GM12878 (cell line): ENCODE measurements around the gene DLG2.

Experiments used
- DPF2 ChIP-seq: fragments of 450-650 bp; IDR thresholded peaks from 2 replicates; pipeline ENCODE4 v1.6.1; 2017; ENCODE audit warnings: mild to moderate bottlenecking
- HDAC2 ChIP-seq: fragments of 200-600 bp; sonication (generic); IDR thresholded peaks from 2 replicates; pipeline ENCODE4 v1.6.1; 2017
- HDAC6 ChIP-seq: fragments of 200-600 bp; sonication (generic); IDR thresholded peaks from one replicate; pipeline ENCODE4 v1.8.0; 2017; ENCODE audit warnings: antibody characterized with exemption; ENCODE audit not compliant: unreplicated experiment
- NFIC ChIP-seq: IDR thresholded peaks from 2 replicates; pipeline ENCODE4 v1.6.1; 2012; ENCODE audit warnings: low read depth, mild to moderate bottlenecking, inconsistent platforms, low read length, moderate library complexity
- NR2F1 ChIP-seq: fragments of 450-650 bp; conservative IDR thresholded peaks from 2 replicates; pipeline ENCODE4 v1.6.1; 2017; ENCODE audit warnings: mild to moderate bottlenecking
- ZNF274 ChIP-seq: IDR thresholded peaks from one replicate; pipeline ENCODE4 v1.8.0; 2011; ENCODE audit not compliant: insufficient read length, insufficient read depth
- TF ChIP-seq, protein P1 (sequence below), 3 experiments: IDR thresholded peaks in 2 of 3; conservative IDR thresholded peaks in 1 of 3; 2 replicates each; pipeline ENCODE4 v1.5.1; 2011; ENCODE audit warnings: low read depth in 3 of 3, low read length in 3 of 3, mild to moderate bottlenecking in 3 of 3, control low read depth in 2 of 3, moderate library complexity in 2 of 3, inconsistent platforms in 1 of 3, mixed read lengths in 1 of 3; ENCODE audit not compliant: control insufficient read depth in 2 of 3, insufficient read depth in 1 of 3; ENCODE audit errors: extremely low read depth in 1 of 3

DNA sequence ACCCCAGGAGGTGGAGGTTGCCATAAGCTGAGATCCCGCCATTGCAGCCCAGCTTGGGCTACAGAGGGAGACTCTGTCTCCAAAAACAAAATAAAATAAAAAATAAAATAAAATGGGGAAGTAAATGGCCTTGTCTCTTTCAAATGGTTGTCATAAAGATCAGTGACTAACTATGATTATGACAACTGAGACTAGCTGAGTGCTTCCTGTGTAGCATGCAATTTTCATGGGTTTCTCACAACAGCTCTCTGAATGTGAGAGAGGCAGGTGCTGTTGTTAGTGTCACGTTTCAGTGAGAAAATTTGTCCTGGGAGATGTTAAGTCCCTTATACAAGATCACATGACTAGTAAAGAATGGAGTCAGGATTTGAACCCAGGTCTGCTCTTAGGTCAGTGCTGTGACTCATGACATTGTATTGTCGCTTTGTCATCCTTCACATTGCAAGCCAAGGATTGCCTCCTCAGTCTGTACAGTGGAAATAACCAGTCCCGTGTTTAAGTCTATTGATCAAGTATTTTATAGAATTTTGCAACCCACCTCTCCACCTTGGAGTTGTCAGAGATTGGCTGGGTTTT is 2177.7 kb downstream of the DLG2 start:
- TF ChIP-seq HDAC2 (no peak), HDAC6 (no peak), NFIC (no peak), DPF2 (no peak), ZNF274 (no peak), NR2F1 (no peak)
- TF ChIP-seq, protein P1, sequence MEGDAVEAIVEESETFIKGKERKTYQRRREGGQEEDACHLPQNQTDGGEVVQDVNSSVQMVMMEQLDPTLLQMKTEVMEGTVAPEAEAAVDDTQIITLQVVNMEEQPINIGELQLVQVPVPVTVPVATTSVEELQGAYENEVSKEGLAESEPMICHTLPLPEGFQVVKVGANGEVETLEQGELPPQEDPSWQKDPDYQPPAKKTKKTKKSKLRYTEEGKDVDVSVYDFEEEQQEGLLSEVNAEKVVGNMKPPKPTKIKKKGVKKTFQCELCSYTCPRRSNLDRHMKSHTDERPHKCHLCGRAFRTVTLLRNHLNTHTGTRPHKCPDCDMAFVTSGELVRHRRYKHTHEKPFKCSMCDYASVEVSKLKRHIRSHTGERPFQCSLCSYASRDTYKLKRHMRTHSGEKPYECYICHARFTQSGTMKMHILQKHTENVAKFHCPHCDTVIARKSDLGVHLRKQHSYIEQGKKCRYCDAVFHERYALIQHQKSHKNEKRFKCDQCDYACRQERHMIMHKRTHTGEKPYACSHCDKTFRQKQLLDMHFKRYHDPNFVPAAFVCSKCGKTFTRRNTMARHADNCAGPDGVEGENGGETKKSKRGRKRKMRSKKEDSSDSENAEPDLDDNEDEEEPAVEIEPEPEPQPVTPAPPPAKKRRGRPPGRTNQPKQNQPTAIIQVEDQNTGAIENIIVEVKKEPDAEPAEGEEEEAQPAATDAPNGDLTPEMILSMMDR (IDR thresholded peaks at IDR 0.05 in 2 of 3, conservative IDR thresholded peaks at IDR 0.05 in 1 of 3; ENCODE audit: control insufficient read depth in 2 of 3, extremely low read depth in 1 of 3, insufficient read depth in 1 of 3, low read depth in 3 of 3, low read length in 3 of 3): no peak
